Transverse colon (tissue), 4 donors: Measurements from ENCODE around the gene KAZN. TPM values are rescaled to one million over a fixed set of nuclear protein-coding genes. Genes with fewer than 3 reads are reported as not detected.

ENCODE experiments used
- DNase-seq: peaks from one replicate; pipeline ENCODE4 v3.0.0-alpha.2; 2019
- H3K27ac ChIP-seq, 4 donors: fragments of 200-600 bp; sonication (generic); 2 replicates each; pipeline ENCODE4 v1.5.1; 2016 to 2018; ENCODE audit warnings: inconsistent platforms in 4 of 4
- H3K27me3 ChIP-seq: fragments of 200-600 bp; sonication (generic); 2 replicates; pipeline ENCODE4 v1.5.1; 2017; ENCODE audit warnings: inconsistent platforms
- H3K36me3 ChIP-seq, 4 donors: fragments of 200-600 bp; sonication (generic); 2 replicates each; pipeline ENCODE4 v1.5.1; 2017 to 2019; ENCODE audit warnings: inconsistent platforms in 4 of 4
- H3K4me1 ChIP-seq, 4 donors: fragments of 200-600 bp; sonication (generic); 2 replicates each; pipeline ENCODE4 v1.5.1; 2017 to 2020; ENCODE audit warnings: inconsistent platforms in 4 of 4
- H3K4me3 ChIP-seq, 4 donors: fragments of 200-600 bp; sonication (generic); 1 replicate in 1 of 4; 2 replicates in 3 of 4; pipeline versions ENCODE4 v1.5.1 to v1.6.1; 2017 to 2019; ENCODE audit warnings: inconsistent platforms in 4 of 4
- H3K9me3 ChIP-seq, 2 donors: fragments of 200-600 bp; sonication (generic); 2 replicates each; pipeline ENCODE4 v1.5.1; 2017 to 2019; ENCODE audit warnings: inconsistent platforms in 2 of 2
- EP300 ChIP-seq: sonication (generic); formaldehyde crosslinking; IDR thresholded peaks from one replicate; pipeline ENCODE4 v1.6.1; 2017; ENCODE audit warnings: antibody characterized with exemption, low read depth
- POLR2A ChIP-seq: fragments of 450-650 bp; IDR thresholded peaks from one replicate; pipeline ENCODE4 v1.6.1; 2016; ENCODE audit warnings: antibody characterized with exemption, mild to moderate bottlenecking, moderate library complexity
- POLR2AphosphoS5 ChIP-seq, 3 donors: sonication (generic); formaldehyde crosslinking; IDR thresholded peaks; one replicate each; pipeline ENCODE4 v1.6.1; 2016; ENCODE audit warnings: antibody characterized with exemption in 3 of 3
- WGBS, 2 donors: methylation state at CpG; one replicate each; pipeline ENCODE4 v1.1.5; 2018; ENCODE audit warnings: low coverage in 1 of 2; 5-methylcytosine and 5-hydroxymethylcytosine counted together
- in situ Hi-C, 4 donors: fragments of 200-750 bp; cut with MboI; loops; one replicate each; pipeline versions ENCODE4 v1.15.0 to v1.15.1; 2017; ENCODE audit warnings: low sequenced_read_pairs in 3 of 4, low pct_ligation_motif_present in 1 of 4, low pct_unique_long_range_greater_than_20kb in 1 of 4
- intact Hi-C: fragments of 100-400 bp; cut with DNase I; formaldehyde crosslinking; loops from one replicate; pipeline ENCODE4 v1.15.1; 2023; ENCODE audit warnings: low total_unique reads
- total RNA-seq, 4 donors: library from RNA; depleted of rRNA; stranded (reverse); fragments of >200 nt; gene quantifications; one replicate each; pipeline ENCODE4 v1.1.0, GENCODE V29; 2016
- TF ChIP-seq, protein P1 (sequence below), 5 experiments: fragments of 200-600 bp in 3 of 5; fragments of 450-650 bp in 2 of 5; sonication (generic) in 3 of 5; IDR thresholded peaks; 1 replicate in 2 of 5; 2 replicates in 3 of 5; pipeline ENCODE4 v1.5.1; 2016 to 2017; ENCODE audit warnings: antibody characterized with exemption in 5 of 5, inconsistent platforms in 3 of 5, mild to moderate bottlenecking in 2 of 5, moderate library complexity in 1 of 5

KAZN gene
- total RNA-seq, 4 donors from 2014 or later, result 12.0 to 17.1 (median 16.2) TPM

GRCh38 chr1:14880456-14881316 is 282.2 kb downstream of the KAZN start:
- WGBS, 2 donors, result 79 to 93% methylated on average over 2 to 7 of the region's 7 CpGs
- H3K27ac ChIP-seq, result no peak overlapping the region
- no peaks in the 10 kb centered on the region for H3K4me1 ChIP-seq
- no peak for DNase-seq
- H3K4me3 ChIP-seq, result no peak overlapping the region
- intact Hi-C loops (no loop called here), in situ Hi-C loops (no loop called here)
- no peaks in the 10 kb centered on the region for H3K9me3 ChIP-seq
- TF ChIP-seq, protein P1, sequence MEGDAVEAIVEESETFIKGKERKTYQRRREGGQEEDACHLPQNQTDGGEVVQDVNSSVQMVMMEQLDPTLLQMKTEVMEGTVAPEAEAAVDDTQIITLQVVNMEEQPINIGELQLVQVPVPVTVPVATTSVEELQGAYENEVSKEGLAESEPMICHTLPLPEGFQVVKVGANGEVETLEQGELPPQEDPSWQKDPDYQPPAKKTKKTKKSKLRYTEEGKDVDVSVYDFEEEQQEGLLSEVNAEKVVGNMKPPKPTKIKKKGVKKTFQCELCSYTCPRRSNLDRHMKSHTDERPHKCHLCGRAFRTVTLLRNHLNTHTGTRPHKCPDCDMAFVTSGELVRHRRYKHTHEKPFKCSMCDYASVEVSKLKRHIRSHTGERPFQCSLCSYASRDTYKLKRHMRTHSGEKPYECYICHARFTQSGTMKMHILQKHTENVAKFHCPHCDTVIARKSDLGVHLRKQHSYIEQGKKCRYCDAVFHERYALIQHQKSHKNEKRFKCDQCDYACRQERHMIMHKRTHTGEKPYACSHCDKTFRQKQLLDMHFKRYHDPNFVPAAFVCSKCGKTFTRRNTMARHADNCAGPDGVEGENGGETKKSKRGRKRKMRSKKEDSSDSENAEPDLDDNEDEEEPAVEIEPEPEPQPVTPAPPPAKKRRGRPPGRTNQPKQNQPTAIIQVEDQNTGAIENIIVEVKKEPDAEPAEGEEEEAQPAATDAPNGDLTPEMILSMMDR (IDR thresholded peaks at IDR 0.05), result no peak
- TF ChIP-seq POLR2A (no peak), EP300 (no peak), POLR2AphosphoS5 (IDR thresholded peaks at IDR 0.05) (no peak)
- H3K36me3 ChIP-seq, result no peaks in the 10 kb centered on the region
- H3K27me3 ChIP-seq, result no peaks in the 10 kb centered on the region

GRCh38 chr1:14881775-14882672 is 283.5 kb downstream of the KAZN start:
- DNase-seq, result no peak

DNA sequence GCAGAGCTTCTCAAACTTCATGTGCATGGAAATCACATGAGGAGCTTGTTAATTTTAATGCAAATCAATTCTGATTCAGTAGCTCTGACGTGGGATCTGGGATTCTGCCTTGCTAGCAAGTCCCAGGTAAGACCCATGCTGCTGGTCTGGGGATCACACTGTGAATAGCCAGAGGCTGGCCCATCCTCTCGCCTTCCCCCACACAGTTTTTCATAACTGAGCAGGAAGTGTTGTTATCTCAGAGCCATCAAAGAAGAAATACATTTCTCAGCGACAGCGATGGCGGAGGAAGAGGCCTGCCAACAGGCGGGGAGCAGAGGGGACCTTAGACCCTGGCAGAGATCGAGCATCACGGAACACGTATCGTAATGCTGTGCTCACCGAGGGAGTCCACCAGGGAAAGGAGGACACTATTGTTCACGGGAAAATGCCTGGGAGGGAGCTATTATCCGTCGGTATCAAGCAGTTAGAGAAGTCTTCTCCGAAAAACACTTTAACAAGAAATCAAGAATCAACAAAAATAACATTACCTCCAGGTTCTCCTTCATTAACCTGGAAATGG is 286.2 kb downstream of the KAZN start:
- Histone ChIP-seq H3K4me3 (no peak overlapping the region), H3K27ac (no peak overlapping the region), H3K9me3 (no peaks in the 10 kb centered on the region), H3K4me1 (no peaks in the 10 kb centered on the region), H3K36me3 (no peaks in the 10 kb centered on the region), H3K27me3 (no peaks in the 10 kb centered on the region)
- intact Hi-C loops, result no loop called here
- 80 to 97% methylated on average over 6 to 15 of the region's 15 CpGs for WGBS, 2 donors
- DNase-seq, result no peak
- TF ChIP-seq POLR2A, result no peak
- TF ChIP-seq, protein P1 (IDR thresholded peaks at IDR 0.05), result no peak
- TF ChIP-seq POLR2AphosphoS5 (IDR thresholded peaks at IDR 0.05), result no peak
- no peak for TF ChIP-seq EP300
- in situ Hi-C loops, result no loop called here

More at GRCh38 chr1:14881775-14882672, 283.5 kb downstream of the KAZN start:
- no peaks in the 10 kb centered on the region for H3K36me3 ChIP-seq
- 49 to 64% methylated on average over 6 to 9 of the region's 9 CpGs for WGBS, 2 donors
- intact Hi-C loops (no loop called here), in situ Hi-C loops (no loop called here)
- H3K27ac ChIP-seq, result no peak overlapping the region
- TF ChIP-seq EP300, result no peak
- TF ChIP-seq POLR2AphosphoS5 (IDR thresholded peaks at IDR 0.05), result no peak
- TF ChIP-seq, protein P1 (IDR thresholded peaks at IDR 0.05), result no peak
- no peaks in the 10 kb centered on the region for H3K27me3 ChIP-seq
- H3K4me1 ChIP-seq, result no peaks in the 10 kb centered on the region
- H3K9me3 ChIP-seq, result no peaks in the 10 kb centered on the region
- H3K4me3 ChIP-seq, result no peak overlapping the region

DNA sequence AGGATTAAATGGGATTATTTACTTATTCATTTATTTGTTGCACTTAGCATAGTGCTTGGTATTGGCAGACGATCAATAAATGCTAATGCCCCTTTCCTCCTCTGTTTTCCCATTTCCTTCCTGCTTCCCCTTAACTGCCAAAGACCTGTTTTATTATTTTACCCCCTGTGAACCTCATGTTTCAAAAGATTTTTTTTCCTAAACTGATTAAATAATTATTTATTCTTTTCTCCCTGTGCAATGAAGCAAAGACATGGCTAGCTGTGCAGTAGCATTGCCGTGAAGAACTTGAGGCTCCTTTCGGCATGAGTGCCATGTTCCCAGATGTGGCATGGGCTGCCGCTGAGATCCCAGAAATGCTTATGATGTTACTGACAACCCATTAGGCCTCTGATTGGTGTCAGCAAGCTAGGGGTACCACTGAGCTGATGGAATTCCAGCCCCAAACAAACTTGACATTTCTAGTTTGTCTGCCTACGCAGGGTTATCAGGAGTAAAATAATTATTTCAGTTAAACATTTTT is 288.6 kb downstream of the KAZN start:
- Histone ChIP-seq H3K27me3 (no peaks in the 10 kb centered on the region), H3K4me1 (no peaks in the 10 kb centered on the region), H3K36me3 (no peaks in the 10 kb centered on the region), H3K27ac (no peak overlapping the region), H3K9me3 (no peaks in the 10 kb centered on the region), H3K4me3 (no peak overlapping the region)
- in situ Hi-C loops, result no loop called here
- WGBS, 2 donors, result 61 to 88% methylated on average over 3 to 5 of the region's 5 CpGs
- intact Hi-C loops, result no loop called here
- no peak for DNase-seq
- no peak for TF ChIP-seq EP300
- TF ChIP-seq, protein P1 (IDR thresholded peaks at IDR 0.05), result no peak
- TF ChIP-seq POLR2A, result no peak
- TF ChIP-seq POLR2AphosphoS5 (IDR thresholded peaks at IDR 0.05), result no peak
